ENCODE results near the gene MYO1H.

MYO1H gene

DNA sequence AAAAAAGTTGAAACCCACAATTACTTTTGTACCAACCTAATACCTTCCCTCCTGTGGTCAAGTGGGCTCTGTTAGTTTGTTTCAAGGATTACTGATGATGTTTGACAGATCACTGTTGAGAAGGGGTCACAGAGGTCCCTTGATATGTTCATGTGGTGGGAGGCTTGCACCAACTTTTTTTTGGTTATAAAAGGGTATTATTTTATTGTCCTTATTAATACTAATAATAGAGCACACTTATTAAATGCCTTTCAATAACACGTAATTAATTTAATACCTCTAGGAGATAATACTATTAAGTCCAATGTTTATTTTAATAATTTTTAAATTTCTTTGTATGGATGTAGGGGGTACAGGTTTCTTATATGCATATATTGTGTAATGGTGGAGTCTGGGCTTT, 134.2 kb downstream of the MYO1H start:
- no peak overlapping the region for H3K14ac ChIP-seq (ENCODE audit: low read length in 2 of 2)
- H3K27ac ChIP-seq (ENCODE audit: low read length, poor library complexity, severe bottlenecking), result no peak overlapping the region
- H3K23ac ChIP-seq (ENCODE audit: low read length in 2 of 2), result no peak overlapping the region
- H3K79me1 ChIP-seq (replicated peaks; ENCODE audit: low read length, poor library complexity, severe bottlenecking), result peaks cover 29% of the 10 kb centered on the region
- H3K4me3 ChIP-seq (ENCODE audit: insufficient read depth in 1 of 2, low read depth in 1 of 2, low read length in 2 of 2), result no peak overlapping the region
- peaks cover 4% of the 10 kb centered on the region for H3K4me1 ChIP-seq (ENCODE audit: control insufficient read depth, insufficient read depth, low read depth, low read length)
- H2BK120ac ChIP-seq (ENCODE audit: low read depth, low read length), result no peak overlapping the region
- H2BK15ac ChIP-seq (ENCODE audit: low read depth, poor library complexity, severe bottlenecking), result no peak overlapping the region
- no peaks in the 10 kb centered on the region for H3K9me3 ChIP-seq (ENCODE audit: control insufficient read depth, low read length)
- H2AFZ ChIP-seq (ENCODE audit: low read depth, low read length), result no peak overlapping the region
- no peaks in the 10 kb centered on the region for H3K27me3 ChIP-seq (ENCODE audit: control insufficient read depth in 1 of 2, insufficient read depth in 1 of 2, low read length in 2 of 2)
- H2BK5ac ChIP-seq (ENCODE audit: low read depth, low read length, poor library complexity, severe bottlenecking), result no peak overlapping the region
- no peak overlapping the region for H3K9ac ChIP-seq (ENCODE audit: low read length)
- no peak overlapping the region for H3K4ac ChIP-seq (ENCODE audit: low read depth in 1 of 2, low read length in 2 of 2)
- no peak overlapping the region for H3K18ac ChIP-seq (ENCODE audit: low read depth in 1 of 2, low read length in 2 of 2)
- H2AK5ac ChIP-seq (ENCODE audit: low read length, severe bottlenecking), result no peak overlapping the region
- no peak overlapping the region for H2BK12ac ChIP-seq (ENCODE audit: low read length in 2 of 2)
- H4K91ac ChIP-seq (ENCODE audit: low read length), result no peak overlapping the region
- no peak for DNase-seq
- no peak overlapping the region for H3K4me2 ChIP-seq (ENCODE audit: low read length, poor library complexity, severe bottlenecking)
- peaks cover 28 to 47% of the 10 kb centered on the region in 2 experiments for H3K36me3 ChIP-seq (ENCODE audit: control insufficient read depth in 1 of 2, insufficient read depth in 2 of 2, low read depth in 1 of 2, low read length in 2 of 2)
- no CpG with 5 or more reads among the region's 1 CpG for WGBS
- no peak overlapping the region for H4K8ac ChIP-seq (ENCODE audit: low read length)

DNA sequence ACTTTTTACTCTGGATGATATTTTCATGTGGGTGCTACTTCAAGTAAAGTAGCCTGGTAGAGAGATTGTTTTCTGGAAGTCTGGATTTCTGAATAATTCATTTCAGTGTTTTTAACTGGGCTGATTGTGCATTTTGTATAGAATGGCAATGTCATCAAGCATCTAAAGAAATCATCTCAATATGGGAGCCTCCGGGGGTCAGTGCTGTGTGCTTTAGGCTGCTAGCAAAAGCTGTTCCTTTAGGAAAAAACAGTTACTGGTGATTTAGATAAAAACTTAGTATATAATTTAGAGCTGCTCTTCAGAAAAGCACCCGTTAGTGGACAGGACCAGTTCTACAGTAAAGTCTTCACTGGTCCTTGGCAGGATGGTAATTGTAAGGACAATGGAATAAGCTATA, 134.8 kb downstream of the MYO1H start:
- no peak overlapping the region for H2BK120ac ChIP-seq (ENCODE audit: low read depth, low read length)
- no peak overlapping the region for H2AFZ ChIP-seq (ENCODE audit: low read depth, low read length)

GRCh38 chr12:109482894-109483293, 135.2 kb downstream of the MYO1H start:
- Histone ChIP-seq H3K79me1 (replicated peaks; ENCODE audit: low read length, poor library complexity, severe bottlenecking) (peaks cover 32% of the 10 kb centered on the region), H4K91ac (ENCODE audit: low read length) (no peak overlapping the region), H3K18ac (ENCODE audit: low read depth in 1 of 2, low read length in 2 of 2) (no peak overlapping the region), H3K4me3 (ENCODE audit: insufficient read depth in 1 of 2, low read depth in 1 of 2, low read length in 2 of 2) (no peak overlapping the region), H3K9ac (ENCODE audit: low read length) (no peak overlapping the region), H3K4me2 (ENCODE audit: low read length, poor library complexity, severe bottlenecking) (no peak overlapping the region), H4K8ac (ENCODE audit: low read length) (no peak overlapping the region), H3K4ac (ENCODE audit: low read depth in 1 of 2, low read length in 2 of 2) (no peak overlapping the region), H3K4me1 (ENCODE audit: control insufficient read depth, insufficient read depth, low read depth, low read length) (peaks cover 4% of the 10 kb centered on the region), H2AK5ac (ENCODE audit: low read length, severe bottlenecking) (no peak overlapping the region), H2AFZ (ENCODE audit: low read depth, low read length) (no peak overlapping the region), H2BK5ac (ENCODE audit: low read depth, low read length, poor library complexity, severe bottlenecking) (no peak overlapping the region), H2BK15ac (ENCODE audit: low read depth, poor library complexity, severe bottlenecking) (no peak overlapping the region), H3K14ac (ENCODE audit: low read length in 2 of 2) (no peak overlapping the region), H3K9me3 (ENCODE audit: control insufficient read depth, low read length) (no peaks in the 10 kb centered on the region), H2BK12ac (ENCODE audit: low read length in 2 of 2) (no peak overlapping the region), H2BK120ac (ENCODE audit: low read depth, low read length) (no peak overlapping the region), H3K27ac (ENCODE audit: low read length, poor library complexity, severe bottlenecking) (no peak overlapping the region), H3K23ac (ENCODE audit: low read length in 2 of 2) (no peak overlapping the region), H3K27me3 (ENCODE audit: control insufficient read depth in 1 of 2, insufficient read depth in 1 of 2, low read length in 2 of 2) (no peaks in the 10 kb centered on the region), H3K36me3 (ENCODE audit: control insufficient read depth in 1 of 2, insufficient read depth in 2 of 2, low read depth in 1 of 2, low read length in 2 of 2) (peaks cover 38 to 57% of the 10 kb centered on the region in 2 experiments)
- no peak for DNase-seq
- WGBS, result 88% methylated on average over 1 of the region's 2 CpGs

More for the DNA sequence above, 134.8 kb downstream of the MYO1H start:
- H2BK12ac ChIP-seq (ENCODE audit: low read length in 2 of 2), result no peak overlapping the region
- H3K14ac ChIP-seq (ENCODE audit: low read length in 2 of 2), result no peak overlapping the region
- no peak overlapping the region for H3K4me2 ChIP-seq (ENCODE audit: low read length, poor library complexity, severe bottlenecking)
- H3K4ac ChIP-seq (ENCODE audit: low read depth in 1 of 2, low read length in 2 of 2), result no peak overlapping the region
- WGBS, result 88% methylated on average over 1 of the region's 2 CpGs
- H4K8ac ChIP-seq (ENCODE audit: low read length), result no peak overlapping the region
- no peak for DNase-seq
- peaks cover 34 to 53% of the 10 kb centered on the region in 2 experiments for H3K36me3 ChIP-seq (ENCODE audit: control insufficient read depth in 1 of 2, insufficient read depth in 2 of 2, low read depth in 1 of 2, low read length in 2 of 2)
- peaks cover 32% of the 10 kb centered on the region for H3K79me1 ChIP-seq (replicated peaks; ENCODE audit: low read length, poor library complexity, severe bottlenecking)
- H3K27me3 ChIP-seq (ENCODE audit: control insufficient read depth in 1 of 2, insufficient read depth in 1 of 2, low read length in 2 of 2), result no peaks in the 10 kb centered on the region
- no peaks in the 10 kb centered on the region for H3K9me3 ChIP-seq (ENCODE audit: control insufficient read depth, low read length)
- H3K18ac ChIP-seq (ENCODE audit: low read depth in 1 of 2, low read length in 2 of 2), result no peak overlapping the region
- no peak overlapping the region for H3K23ac ChIP-seq (ENCODE audit: low read length in 2 of 2)
- no peak overlapping the region for H3K27ac ChIP-seq (ENCODE audit: low read length, poor library complexity, severe bottlenecking)
- no peak overlapping the region for H4K91ac ChIP-seq (ENCODE audit: low read length)
- H2BK5ac ChIP-seq (ENCODE audit: low read depth, low read length, poor library complexity, severe bottlenecking), result no peak overlapping the region
- no peak overlapping the region for H2BK15ac ChIP-seq (ENCODE audit: low read depth, poor library complexity, severe bottlenecking)
- no peak overlapping the region for H3K4me3 ChIP-seq (ENCODE audit: insufficient read depth in 1 of 2, low read depth in 1 of 2, low read length in 2 of 2)
- H3K4me1 ChIP-seq (ENCODE audit: control insufficient read depth, insufficient read depth, low read depth, low read length), result peaks cover 4% of the 10 kb centered on the region
- no peak overlapping the region for H3K9ac ChIP-seq (ENCODE audit: low read length)
- H2AK5ac ChIP-seq (ENCODE audit: low read length, severe bottlenecking), result no peak overlapping the region

- no peak overlapping the region for H3K27ac ChIP-seq (ENCODE audit: low read length, poor library complexity, severe bottlenecking)
- 98% methylated on average over 11 of the region's 11 CpGs for WGBS
- no peak overlapping the region for H3K4me2 ChIP-seq (ENCODE audit: low read length, poor library complexity, severe bottlenecking)
- peaks cover 4% of the 10 kb centered on the region for H3K4me1 ChIP-seq (ENCODE audit: control insufficient read depth, insufficient read depth, low read depth, low read length)
- H3K36me3 ChIP-seq (ENCODE audit: control insufficient read depth in 1 of 2, insufficient read depth in 2 of 2, low read depth in 1 of 2, low read length in 2 of 2), result peaks cover 41 to 61% of the 10 kb centered on the region in 2 experiments
- H4K8ac ChIP-seq (ENCODE audit: low read length), result no peak overlapping the region
- no peak overlapping the region for H2AFZ ChIP-seq (ENCODE audit: low read depth, low read length)
- no peak overlapping the region for H2AK5ac ChIP-seq (ENCODE audit: low read length, severe bottlenecking)
- no peak overlapping the region for H3K4ac ChIP-seq (ENCODE audit: low read depth in 1 of 2, low read length in 2 of 2)
- H3K79me1 ChIP-seq (replicated peaks; ENCODE audit: low read length, poor library complexity, severe bottlenecking), result peaks cover 32% of the 10 kb centered on the region
- H3K14ac ChIP-seq (ENCODE audit: low read length in 2 of 2), result no peak overlapping the region
- H3K9ac ChIP-seq (ENCODE audit: low read length), result no peak overlapping the region
- no peak overlapping the region for H4K91ac ChIP-seq (ENCODE audit: low read length)
- no peaks in the 10 kb centered on the region for H3K27me3 ChIP-seq (ENCODE audit: control insufficient read depth in 1 of 2, insufficient read depth in 1 of 2, low read length in 2 of 2)
- H3K18ac ChIP-seq (ENCODE audit: low read depth in 1 of 2, low read length in 2 of 2), result no peak overlapping the region
- H3K4me3 ChIP-seq (ENCODE audit: insufficient read depth in 1 of 2, low read depth in 1 of 2, low read length in 2 of 2), result no peak overlapping the region
- H3K9me3 ChIP-seq (ENCODE audit: control insufficient read depth, low read length), result no peaks in the 10 kb centered on the region
- H2BK120ac ChIP-seq (ENCODE audit: low read depth, low read length), result no peak overlapping the region
- H2BK5ac ChIP-seq (ENCODE audit: low read depth, low read length, poor library complexity, severe bottlenecking), result no peak overlapping the region
- H2BK12ac ChIP-seq (ENCODE audit: low read length in 2 of 2), result no peak overlapping the region
- DNase-seq, result no peak
- no peak overlapping the region for H2BK15ac ChIP-seq (ENCODE audit: low read depth, poor library complexity, severe bottlenecking)
- no peak overlapping the region for H3K23ac ChIP-seq (ENCODE audit: low read length in 2 of 2)
Measured at GRCh38 chr12:109483346-109483745, 135.6 kb downstream of the MYO1H start.

Data from mesenchymal stem cell (in vitro differentiated cells and primary cell).